ENCODE data around the gene GHRHR.

GHRHR gene

GRCh38 chr7:30963842-30964241 is at the start of gene GHRHR:
Gene GHRHR, plus strand, starts transcription at chr7:30963953. Its CDS starts 116 bp downstream, at chr7:30964069.
- H3K27me3 ChIP-seq (ENCODE audit: control insufficient read depth, insufficient read depth, low read length), result no peaks in the 10 kb centered on the region

GRCh38 chr7:30914596-30914995 is 49.2 kb upstream of the GHRHR start:
- Histone ChIP-seq H3K9me3 (ENCODE audit: control insufficient read depth, insufficient read depth, low read length) (no peaks in the 10 kb centered on the region), H3K27me3 (ENCODE audit: control insufficient read depth, insufficient read depth, low read length) (no peaks in the 10 kb centered on the region), H3K9ac (ENCODE audit: low read depth, low read length) (no peak overlapping the region), H3K4me1 (ENCODE audit: control insufficient read depth, insufficient read depth, low read length) (no peaks in the 10 kb centered on the region; the same call in 1 of the 2 replicates), H3K27ac (ENCODE audit: low read depth, low read length) (no peak overlapping the region), H3K4me3 (ENCODE audit: low read depth, low read length) (no peak overlapping the region), H3K36me3 (ENCODE audit: control insufficient read depth, insufficient read depth, low read length) (no peaks in the 10 kb centered on the region)

More at GRCh38 chr7:30963842-30964241, at the start of gene GHRHR:
- no peak within 1 kb of the TSS for H3K4me3 ChIP-seq (ENCODE audit: low read depth, low read length)
- no peaks in the 10 kb centered on the region for H3K36me3 ChIP-seq (ENCODE audit: control insufficient read depth, insufficient read depth, low read length)
- no peaks in the 10 kb centered on the region; the same call in 1 of the 2 replicates for H3K9me3 ChIP-seq (ENCODE audit: control insufficient read depth, insufficient read depth, low read length)
- no peaks in the 10 kb centered on the region for H3K4me1 ChIP-seq (ENCODE audit: control insufficient read depth, insufficient read depth, low read length)
- no peak within 1 kb of the TSS for H3K9ac ChIP-seq (ENCODE audit: low read depth, low read length)
- no peak within 1 kb of the TSS for H3K27ac ChIP-seq (ENCODE audit: low read depth, low read length)

GRCh38 chr7:30915005-30915601 is 48.6 kb upstream of the GHRHR start:
- Histone ChIP-seq H3K9ac (ENCODE audit: low read depth, low read length) (no peak overlapping the region), H3K4me1 (ENCODE audit: control insufficient read depth, insufficient read depth, low read length) (no peaks in the 10 kb centered on the region; the same call in 1 of the 2 replicates), H3K27me3 (ENCODE audit: control insufficient read depth, insufficient read depth, low read length) (no peaks in the 10 kb centered on the region), H3K27ac (ENCODE audit: low read depth, low read length) (no peak overlapping the region), H3K9me3 (ENCODE audit: control insufficient read depth, insufficient read depth, low read length) (no peaks in the 10 kb centered on the region), H3K36me3 (ENCODE audit: control insufficient read depth, insufficient read depth, low read length) (no peaks in the 10 kb centered on the region), H3K4me3 (ENCODE audit: low read depth, low read length) (no peak overlapping the region)

- Histone ChIP-seq H3K36me3 (ENCODE audit: control insufficient read depth, insufficient read depth, low read length) (no peaks in the 10 kb centered on the region), H3K4me1 (ENCODE audit: control insufficient read depth, insufficient read depth, low read length) (no peaks in the 10 kb centered on the region; the same call in 1 of the 2 replicates), H3K9ac (ENCODE audit: low read depth, low read length) (no peak overlapping the region), H3K4me3 (ENCODE audit: low read depth, low read length) (no peak overlapping the region), H3K27ac (ENCODE audit: low read depth, low read length) (no peak overlapping the region), H3K27me3 (ENCODE audit: control insufficient read depth, insufficient read depth, low read length) (no peaks in the 10 kb centered on the region), H3K9me3 (ENCODE audit: control insufficient read depth, insufficient read depth, low read length) (no peaks in the 10 kb centered on the region)
Measured at GRCh38 chr7:30915751-30916150, 48.0 kb upstream of the GHRHR start.

GRCh38 chr7:30916255-30916654 is 47.5 kb upstream of the GHRHR start:
- H3K4me1 ChIP-seq (ENCODE audit: control insufficient read depth, insufficient read depth, low read length), result no peaks in the 10 kb centered on the region; the same call in 1 of the 2 replicates
- H3K27me3 ChIP-seq (ENCODE audit: control insufficient read depth, insufficient read depth, low read length), result no peaks in the 10 kb centered on the region
- no peak overlapping the region for H3K9ac ChIP-seq (ENCODE audit: low read depth, low read length)
- no peaks in the 10 kb centered on the region for H3K9me3 ChIP-seq (ENCODE audit: control insufficient read depth, insufficient read depth, low read length)
- no peaks in the 10 kb centered on the region for H3K36me3 ChIP-seq (ENCODE audit: control insufficient read depth, insufficient read depth, low read length)
- no peak overlapping the region for H3K4me3 ChIP-seq (ENCODE audit: low read depth, low read length)
- no peak overlapping the region for H3K27ac ChIP-seq (ENCODE audit: low read depth, low read length)

- H3K36me3 ChIP-seq (ENCODE audit: control insufficient read depth, insufficient read depth, low read length), result no peaks in the 10 kb centered on the region
- no peak overlapping the region for H3K9ac ChIP-seq (ENCODE audit: low read depth, low read length)
- no peaks in the 10 kb centered on the region for H3K9me3 ChIP-seq (ENCODE audit: control insufficient read depth, insufficient read depth, low read length)
- H3K27ac ChIP-seq (ENCODE audit: low read depth, low read length), result no peak overlapping the region
- no peak overlapping the region for H3K4me3 ChIP-seq (ENCODE audit: low read depth, low read length)
- no peaks in the 10 kb centered on the region; the same call in 1 of the 2 replicates for H3K4me1 ChIP-seq (ENCODE audit: control insufficient read depth, insufficient read depth, low read length)
- H3K27me3 ChIP-seq (ENCODE audit: control insufficient read depth, insufficient read depth, low read length), result no peaks in the 10 kb centered on the region
Measured at GRCh38 chr7:30916767-30917166, 47.0 kb upstream of the GHRHR start.

GRCh38 chr7:30917216-30917893 is 46.4 kb upstream of the GHRHR start:
- no peak overlapping the region for H3K9ac ChIP-seq (ENCODE audit: low read depth, low read length)
- H3K4me3 ChIP-seq (ENCODE audit: low read depth, low read length), result no peak overlapping the region
- H3K27me3 ChIP-seq (ENCODE audit: control insufficient read depth, insufficient read depth, low read length), result no peaks in the 10 kb centered on the region
- no peaks in the 10 kb centered on the region for H3K9me3 ChIP-seq (ENCODE audit: control insufficient read depth, insufficient read depth, low read length)
- no peak overlapping the region for H3K27ac ChIP-seq (ENCODE audit: low read depth, low read length)
- no peaks in the 10 kb centered on the region for H3K36me3 ChIP-seq (ENCODE audit: control insufficient read depth, insufficient read depth, low read length)
- H3K4me1 ChIP-seq (ENCODE audit: control insufficient read depth, insufficient read depth, low read length), result no peaks in the 10 kb centered on the region; the same call in 1 of the 2 replicates

GRCh38 chr7:30918676-30919075 is 45.1 kb upstream of the GHRHR start:
- H3K36me3 ChIP-seq (ENCODE audit: control insufficient read depth, insufficient read depth, low read length), result no peaks in the 10 kb centered on the region
- H3K27me3 ChIP-seq (ENCODE audit: control insufficient read depth, insufficient read depth, low read length), result no peaks in the 10 kb centered on the region
- no peak overlapping the region for H3K27ac ChIP-seq (ENCODE audit: low read depth, low read length)
- no peaks in the 10 kb centered on the region; the same call in 1 of the 2 replicates for H3K4me1 ChIP-seq (ENCODE audit: control insufficient read depth, insufficient read depth, low read length)
- H3K4me3 ChIP-seq (ENCODE audit: low read depth, low read length), result no peak overlapping the region
- no peak overlapping the region for H3K9ac ChIP-seq (ENCODE audit: low read depth, low read length)
- H3K9me3 ChIP-seq (ENCODE audit: control insufficient read depth, insufficient read depth, low read length), result no peaks in the 10 kb centered on the region

- H3K27ac ChIP-seq (ENCODE audit: low read depth, low read length), result no peak overlapping the region
- H3K36me3 ChIP-seq (ENCODE audit: control insufficient read depth, insufficient read depth, low read length), result no peaks in the 10 kb centered on the region
- H3K9ac ChIP-seq (ENCODE audit: low read depth, low read length), result no peak overlapping the region
- H3K27me3 ChIP-seq (ENCODE audit: control insufficient read depth, insufficient read depth, low read length), result no peaks in the 10 kb centered on the region
- H3K9me3 ChIP-seq (ENCODE audit: control insufficient read depth, insufficient read depth, low read length), result no peaks in the 10 kb centered on the region
- no peak overlapping the region for H3K4me3 ChIP-seq (ENCODE audit: low read depth, low read length)
- H3K4me1 ChIP-seq (ENCODE audit: control insufficient read depth, insufficient read depth, low read length), result no peaks in the 10 kb centered on the region; the same call in 1 of the 2 replicates
Measured at GRCh38 chr7:30920021-30920583, 43.7 kb upstream of the GHRHR start.

GRCh38 chr7:30920584-30921539 is 42.9 kb upstream of the GHRHR start:
- no peak overlapping the region for H3K4me3 ChIP-seq (ENCODE audit: low read depth, low read length)
- H3K27me3 ChIP-seq (ENCODE audit: control insufficient read depth, insufficient read depth, low read length), result no peaks in the 10 kb centered on the region
- H3K4me1 ChIP-seq (ENCODE audit: control insufficient read depth, insufficient read depth, low read length), result no peaks in the 10 kb centered on the region; the same call in 1 of the 2 replicates
- H3K36me3 ChIP-seq (ENCODE audit: control insufficient read depth, insufficient read depth, low read length), result no peaks in the 10 kb centered on the region
- no peak overlapping the region for H3K9ac ChIP-seq (ENCODE audit: low read depth, low read length)
- H3K27ac ChIP-seq (ENCODE audit: low read depth, low read length), result no peak overlapping the region
- H3K9me3 ChIP-seq (ENCODE audit: control insufficient read depth, insufficient read depth, low read length), result no peaks in the 10 kb centered on the region

All from HUES48 (cell line).